ENCODE results near the gene CPNE1.

CPNE1 gene

GRCh38 chr20:35654415-35654814 lies 10.3 kb downstream of the CPNE1 start:
- no peak overlapping the region for H3K4me2 ChIP-seq (ENCODE audit: low read length)
- H3K18ac ChIP-seq (ENCODE audit: low read length), result no peak overlapping the region
- peaks cover 12% of the 10 kb centered on the region for H3K79me2 ChIP-seq (ENCODE audit: control insufficient read depth, insufficient read depth, low read length, poor library complexity)
- no peak overlapping the region for H3K27ac ChIP-seq (ENCODE audit: low read depth, low read length)
- H2AFZ ChIP-seq (ENCODE audit: insufficient read depth, low read length, poor library complexity), result no peak overlapping the region
- no peak overlapping the region for H2AK5ac ChIP-seq (ENCODE audit: low read length)
- peak overlapping the region; percentile 14 for H3K4ac ChIP-seq (ENCODE audit: low read depth, low read length)
- peak overlapping the region; percentile 22 for H3K23ac ChIP-seq (ENCODE audit: low read length)
- no peak overlapping the region for H2BK12ac ChIP-seq (ENCODE audit: low read length)
- no peak overlapping the region for H2BK5ac ChIP-seq (ENCODE audit: low read depth, low read length, poor library complexity)
- no peaks in the 10 kb centered on the region for H3K27me3 ChIP-seq (ENCODE audit: insufficient read depth, low read length)
- H3K36me3 ChIP-seq (ENCODE audit: control insufficient read depth in 1 of 2, insufficient read depth in 2 of 2, low read length in 2 of 2), result peaks cover 19 to 29% of the 10 kb centered on the region in 2 experiments
- no peaks in the 10 kb centered on the region for H3K9me3 ChIP-seq (ENCODE audit: insufficient read depth, low read depth, low read length)
- WGBS (ENCODE audit: extremely low coverage, insufficient coverage, insufficient read length), result no CpG with 5 or more reads among the region's 9 CpGs
- DNase-seq, result no peak
- H3K9ac ChIP-seq (ENCODE audit: low read length), result no peak overlapping the region
- H2BK120ac ChIP-seq (ENCODE audit: insufficient read depth, low read length, poor library complexity), result no peak overlapping the region
- no peak overlapping the region for H4K8ac ChIP-seq (ENCODE audit: low read depth, low read length)
- H3K4me1 ChIP-seq (ENCODE audit: control insufficient read depth in 1 of 2, insufficient read depth in 2 of 2, low read length in 2 of 2), result no peaks in the 10 kb centered on the region
- H3K79me1 ChIP-seq (ENCODE audit: low read length), result no peaks in the 10 kb centered on the region
- H3K14ac ChIP-seq (ENCODE audit: low read length), result no peak overlapping the region
- no peak overlapping the region for H4K91ac ChIP-seq (ENCODE audit: low read depth, low read length)
- no peak overlapping the region for H4K12ac ChIP-seq (ENCODE audit: low read depth, low read length)
- H3K4me3 ChIP-seq (ENCODE audit: low read depth, low read length), result no peak overlapping the region

- Histone ChIP-seq H3K4me3 (ENCODE audit: low read depth, low read length) (no peak overlapping the region), H3K14ac (ENCODE audit: low read length) (no peak overlapping the region), H3K4me2 (ENCODE audit: low read length) (no peak overlapping the region), H3K27me3 (ENCODE audit: insufficient read depth, low read length) (no peaks in the 10 kb centered on the region), H3K79me2 (ENCODE audit: control insufficient read depth, insufficient read depth, low read length, poor library complexity) (peaks cover 11% of the 10 kb centered on the region), H3K4ac (ENCODE audit: low read depth, low read length) (peak overlapping the region; percentile 54), H4K8ac (ENCODE audit: low read depth, low read length) (no peak overlapping the region), H3K9ac (ENCODE audit: low read length) (no peak overlapping the region), H3K4me1 (ENCODE audit: control insufficient read depth in 1 of 2, insufficient read depth in 2 of 2, low read length in 2 of 2) (no peaks in the 10 kb centered on the region), H3K27ac (ENCODE audit: low read depth, low read length) (no peak overlapping the region), H4K12ac (ENCODE audit: low read depth, low read length) (no peak overlapping the region), H3K23ac (ENCODE audit: low read length) (no peak overlapping the region), H2BK5ac (ENCODE audit: low read depth, low read length, poor library complexity) (no peak overlapping the region), H2BK120ac (ENCODE audit: insufficient read depth, low read length, poor library complexity) (no peak overlapping the region), H4K91ac (ENCODE audit: low read depth, low read length) (no peak overlapping the region), H3K18ac (ENCODE audit: low read length) (no peak overlapping the region), H3K79me1 (ENCODE audit: low read length) (no peaks in the 10 kb centered on the region), H2AFZ (ENCODE audit: insufficient read depth, low read length, poor library complexity) (no peak overlapping the region), H3K9me3 (ENCODE audit: insufficient read depth, low read depth, low read length) (no peaks in the 10 kb centered on the region), H2BK12ac (ENCODE audit: low read length) (no peak overlapping the region), H2AK5ac (ENCODE audit: low read length) (no peak overlapping the region), H3K36me3 (ENCODE audit: control insufficient read depth in 1 of 2, insufficient read depth in 2 of 2, low read length in 2 of 2) (peaks cover 19 to 29% of the 10 kb centered on the region in 2 experiments)
- DNase-seq, result no peak
- WGBS (ENCODE audit: extremely low coverage, insufficient coverage, insufficient read length), result no CpG with 5 or more reads among the region's 4 CpGs
Observed at GRCh38 chr20:35653893-35654292, 10.8 kb downstream of the CPNE1 start.

GRCh38 chr20:35653430-35653734 lies 11.3 kb downstream of the CPNE1 start:
- no CpG with 5 or more reads among the region's 3 CpGs for WGBS (ENCODE audit: extremely low coverage, insufficient coverage, insufficient read length)

GRCh38 chr20:35652641-35653429 lies 11.9 kb downstream of the CPNE1 start:
- no peak overlapping the region for H2AK5ac ChIP-seq (ENCODE audit: low read length)
- no peak overlapping the region for H3K14ac ChIP-seq (ENCODE audit: low read length)
- H3K9ac ChIP-seq (ENCODE audit: low read length), result no peak overlapping the region
- H2BK120ac ChIP-seq (ENCODE audit: insufficient read depth, low read length, poor library complexity), result no peak overlapping the region
- WGBS (ENCODE audit: extremely low coverage, insufficient coverage, insufficient read length), result no CpG with 5 or more reads among the region's 13 CpGs
- no peak overlapping the region for H4K8ac ChIP-seq (ENCODE audit: low read depth, low read length)
- H3K79me2 ChIP-seq (ENCODE audit: control insufficient read depth, insufficient read depth, low read length, poor library complexity), result peaks cover 6% of the 10 kb centered on the region
- H3K4me2 ChIP-seq (ENCODE audit: low read length), result no peak overlapping the region
- H2AFZ ChIP-seq (ENCODE audit: insufficient read depth, low read length, poor library complexity), result no peak overlapping the region
- no peak overlapping the region for H3K27ac ChIP-seq (ENCODE audit: low read depth, low read length)
- H3K36me3 ChIP-seq (ENCODE audit: control insufficient read depth in 1 of 2, insufficient read depth in 2 of 2, low read length in 2 of 2), result peaks cover 17 to 29% of the 10 kb centered on the region in 2 experiments
- no peak overlapping the region for H3K18ac ChIP-seq (ENCODE audit: low read length)
- no peak for DNase-seq
- H2BK12ac ChIP-seq (ENCODE audit: low read length), result no peak overlapping the region
- no peak overlapping the region for H2BK5ac ChIP-seq (ENCODE audit: low read depth, low read length, poor library complexity)
- no peaks in the 10 kb centered on the region for H3K79me1 ChIP-seq (ENCODE audit: low read length)
- H4K12ac ChIP-seq (ENCODE audit: low read depth, low read length), result no peak overlapping the region
- no peaks in the 10 kb centered on the region for H3K27me3 ChIP-seq (ENCODE audit: insufficient read depth, low read length)
- peak overlapping the region; percentile 13 for H3K4ac ChIP-seq (ENCODE audit: low read depth, low read length)
- H3K4me1 ChIP-seq (ENCODE audit: control insufficient read depth in 1 of 2, insufficient read depth in 2 of 2, low read length in 2 of 2), result no peaks in the 10 kb centered on the region
- H3K4me3 ChIP-seq (ENCODE audit: low read depth, low read length), result no peak overlapping the region
- no peak overlapping the region for H3K23ac ChIP-seq (ENCODE audit: low read length)
- H4K91ac ChIP-seq (ENCODE audit: low read depth, low read length), result no peak overlapping the region
- no peaks in the 10 kb centered on the region for H3K9me3 ChIP-seq (ENCODE audit: insufficient read depth, low read depth, low read length)

More at GRCh38 chr20:35653430-35653734, 11.3 kb downstream of the CPNE1 start:
- Histone ChIP-seq H3K4me1 (ENCODE audit: control insufficient read depth in 1 of 2, insufficient read depth in 2 of 2, low read length in 2 of 2) (no peaks in the 10 kb centered on the region), H4K91ac (ENCODE audit: low read depth, low read length) (no peak overlapping the region), H3K23ac (ENCODE audit: low read length) (no peak overlapping the region), H2BK12ac (ENCODE audit: low read length) (no peak overlapping the region), H3K4me3 (ENCODE audit: low read depth, low read length) (no peak overlapping the region), H3K9me3 (ENCODE audit: insufficient read depth, low read depth, low read length) (no peaks in the 10 kb centered on the region), H2BK120ac (ENCODE audit: insufficient read depth, low read length, poor library complexity) (no peak overlapping the region), H3K79me1 (ENCODE audit: low read length) (no peaks in the 10 kb centered on the region), H3K9ac (ENCODE audit: low read length) (no peak overlapping the region), H2AK5ac (ENCODE audit: low read length) (no peak overlapping the region), H4K12ac (ENCODE audit: low read depth, low read length) (no peak overlapping the region), H4K8ac (ENCODE audit: low read depth, low read length) (no peak overlapping the region), H3K79me2 (ENCODE audit: control insufficient read depth, insufficient read depth, low read length, poor library complexity) (peaks cover 8% of the 10 kb centered on the region), H2AFZ (ENCODE audit: insufficient read depth, low read length, poor library complexity) (no peak overlapping the region), H3K4ac (ENCODE audit: low read depth, low read length) (peak overlapping the region; percentile 64), H3K36me3 (ENCODE audit: control insufficient read depth in 1 of 2, insufficient read depth in 2 of 2, low read length in 2 of 2) (peaks cover 17 to 29% of the 10 kb centered on the region in 2 experiments), H3K27ac (ENCODE audit: low read depth, low read length) (no peak overlapping the region), H3K27me3 (ENCODE audit: insufficient read depth, low read length) (no peaks in the 10 kb centered on the region), H3K4me2 (ENCODE audit: low read length) (no peak overlapping the region), H3K14ac (ENCODE audit: low read length) (no peak overlapping the region), H3K18ac (ENCODE audit: low read length) (no peak overlapping the region), H2BK5ac (ENCODE audit: low read depth, low read length, poor library complexity) (no peak overlapping the region)
- no peak for DNase-seq

All from trophoblast cell (in vitro differentiated cells and primary cell).